ENCODE data around the gene U2AF1L4. TPM values are rescaled to one million over a fixed set of nuclear protein-coding genes. Genes with fewer than 3 reads are reported as not detected.
A peak's percentile ranks its signal among the peaks of the same experiment; 100 is the strongest.

U2AF1L4 gene
- total and polyA plus RNA-seq, 10 of the 15 experiments (the other 5 are each of a cell fraction or from before 2014, with no cell fraction given): 7.9 to 21.6 (median 15.1) TPM

- TF ChIP-seq SKIL (IDR thresholded peaks at IDR 0.05; ENCODE audit: low read depth, poor library complexity, severe bottlenecking) (peak; percentile 67), POLR2AphosphoS5 (IDR thresholded peaks at IDR 0.05; ENCODE audit: low read length) (peak; percentile 95), TBL1XR1 (IDR thresholded peaks at IDR 0.05; ENCODE audit: low read depth, low read length) (peak; percentile 87; the same call in 1 of the 2 replicates), MEF2B (IDR thresholded peaks at IDR 0.05; ENCODE audit: partially characterized antibody, poor library complexity, severe bottlenecking) (peak; percentile 70), EZH2 (IDR thresholded peaks at IDR 0.05; ENCODE audit: borderline replicate concordance, control insufficient read depth, low read depth, low read length) (0 out of 2 replicates have a peak, but pooled peaks have one; percentile 21), YBX1 (IDR thresholded peaks at IDR 0.05) (no peak), HDAC2 (IDR thresholded peaks at IDR 0.05) (no peak), CREB1 (IDR thresholded peaks at IDR 0.05; ENCODE audit: low read depth) (peak; percentile 91), CUX1 (IDR thresholded peaks at IDR 0.05; ENCODE audit: insufficient replicate concordance, low read depth, low read length) (no peak), RAD51 (IDR thresholded peaks at IDR 0.05) (peak; percentile 58), MLLT1 (IDR thresholded peaks at IDR 0.05) (peak; percentile 78), LARP7 (IDR thresholded peaks at IDR 0.05) (peak; percentile 74), MEF2A (IDR thresholded peaks at IDR 0.05; ENCODE audit: insufficient read depth, low read depth, low read length) (0 out of 2 replicates have a peak, but pooled peaks have one; percentile 51), SPI1 (IDR thresholded peaks at IDR 0.05; ENCODE audit: borderline replicate concordance, insufficient read depth, low read depth, low read length) (peak; percentile 77), EGR1 (IDR thresholded peaks at IDR 0.05; ENCODE audit: borderline replicate concordance in 1 of 2, low read depth in 2 of 2, low read length in 2 of 2) (peak; percentile 34 to 97), MTA2 (IDR thresholded peaks at IDR 0.05; ENCODE audit: low read depth) (peak; percentile 82), SMC3 (IDR thresholded peaks at IDR 0.05; ENCODE audit: borderline replicate concordance, low read length) (no peak), ETV6 (conservative IDR thresholded peaks at IDR 0.05 in 1 of 2, IDR thresholded peaks at IDR 0.05 in 1 of 2; ENCODE audit: borderline replicate concordance in 1 of 2, low read depth in 1 of 2) (peak in 1 of 2 experiments; percentile 75; a peak in 2 of 4 replicates), ATF7 (IDR thresholded peaks at IDR 0.05; ENCODE audit: low read depth) (peak; percentile 64), PML (IDR thresholded peaks at IDR 0.05; ENCODE audit: low read length) (peak; percentile 80; the same call in 1 of the 2 replicates), POU2F2 (IDR thresholded peaks at IDR 0.05; ENCODE audit: borderline replicate concordance, low read depth, low read length) (peak; percentile 91; the same call in 2 of the 3 replicates), TCF12 (IDR thresholded peaks at IDR 0.05; ENCODE audit: low read depth, low read length) (peak; percentile 87)
Observed at GRCh38 chr19:35742121-35742724, 3.0 kb downstream of the U2AF1L4 start, which contains the start of gene IGFLR1 (continued).

Data from GM12878 (cell line).